K562 (cell line): ENCODE measurements around the gene IL23A. TPM values are rescaled to one million over a fixed set of nuclear protein-coding genes. Genes with fewer than 3 reads are reported as not detected.

ENCODE experiments used
- ATF2 ChIP-seq: sonication (generic); formaldehyde crosslinking; IDR thresholded peaks from 2 replicates; pipeline ENCODE4 v1.8.1; 2022; ENCODE audit warnings: missing genetic modification reagents
- BRD4 ChIP-seq: fragments of 200-600 bp; sonication (generic); IDR thresholded peaks from 2 replicates; pipeline ENCODE4 v1.6.1; 2017; ENCODE audit warnings: inconsistent platforms
- BRD9 ChIP-seq: fragments of 450-650 bp; IDR thresholded peaks from 2 replicates; pipeline ENCODE4 v1.6.1; 2018; ENCODE audit warnings: low read depth; ENCODE audit not compliant: partially characterized antibody
- GTF2E2 ChIP-seq: fragments of 200-800 bp; sonication (Bioruptor generic); IDR thresholded peaks from 2 replicates; pipeline ENCODE4 v1.6.1; 2016; ENCODE audit warnings: missing genetic modification characterization, missing compliant biosample characterization
- HNRNPUL1 ChIP-seq: fragments of 200-400 bp; formaldehyde crosslinking; IDR thresholded peaks from 2 replicates; pipeline ENCODE4 v1.6.1; 2017; ENCODE audit warnings: low read length
- KDM5B ChIP-seq: fragments of 200-600 bp; sonication (generic); IDR thresholded peaks from 2 replicates; pipeline ENCODE4 v1.6.1; 2012; ENCODE audit warnings: low read depth, mild to moderate bottlenecking, moderate library complexity, low read length, control low read depth, inconsistent platforms; ENCODE audit not compliant: insufficient replicate concordance
- MLLT1 ChIP-seq, 2 experiments: fragments of 450-650 bp; IDR thresholded peaks; 2 replicates each; pipeline ENCODE4 v1.6.1; 2016
- NFIC ChIP-seq: fragments of 450-650 bp; IDR thresholded peaks from 2 replicates; pipeline ENCODE4 v1.6.1; 2017; ENCODE audit warnings: mild to moderate bottlenecking, inconsistent platforms
- POLR2B ChIP-seq: fragments of 450-650 bp; IDR thresholded peaks from 2 replicates; pipeline ENCODE4 v1.6.1; 2018; ENCODE audit warnings: low read depth; ENCODE audit not compliant: partially characterized antibody
- PTBP1 ChIP-seq: fragments of 200-400 bp; formaldehyde crosslinking; IDR thresholded peaks from 2 replicates; pipeline ENCODE4 v1.6.1; 2017; ENCODE audit warnings: low read depth, low read length
- RBM14 ChIP-seq: fragments of 200-400 bp; formaldehyde crosslinking; IDR thresholded peaks from 2 replicates; pipeline ENCODE4 v1.6.1; 2018; ENCODE audit warnings: low read depth, mild to moderate bottlenecking, low read length, moderate library complexity, borderline replicate concordance; ENCODE audit not compliant: insufficient read depth
- RCOR1 ChIP-seq, 2 experiments: IDR thresholded peaks; 2 replicates each; pipeline ENCODE4 v1.6.1; 2012; ENCODE audit warnings: low read depth in 2 of 2, low read length in 2 of 2, borderline replicate concordance in 1 of 2, improper control_type of control experiment in 1 of 2
- SIRT6 ChIP-seq: IDR thresholded peaks from one replicate; pipeline ENCODE4 v1.6.1; 2012; ENCODE audit warnings: low read depth, mild to moderate bottlenecking, control low read depth, inconsistent platforms, low read length, moderate library complexity
- SPI1 ChIP-seq: IDR thresholded peaks from 2 replicates; pipeline ENCODE4 v1.6.1; 2011; ENCODE audit warnings: low read depth, low read length, control low read depth, borderline replicate concordance
- XRCC5 ChIP-seq: fragments of 200-400 bp; formaldehyde crosslinking; IDR thresholded peaks from 2 replicates; pipeline ENCODE4 v1.6.1; 2017; ENCODE audit warnings: low read depth, mild to moderate bottlenecking, low read length
- ZBTB49 ChIP-seq: sonication (generic); formaldehyde crosslinking; IDR thresholded peaks from 2 replicates; pipeline ENCODE4 v1.8.0; 2022; ENCODE audit warnings: missing genetic modification reagents, mild to moderate bottlenecking, borderline replicate concordance
- ZFP36 ChIP-seq: fragments of 150-350 bp; IDR thresholded peaks from 2 replicates; pipeline ENCODE4 v1.6.1; 2018; ENCODE audit warnings: low read length, low read depth; ENCODE audit not compliant: partially characterized antibody
- ZNF280B ChIP-seq: fragments of 250-450 bp; sonication (Bioruptor Pico); IDR thresholded peaks from 2 replicates; pipeline ENCODE4 v1.5.1; 2021; ENCODE audit warnings: mild to moderate bottlenecking
- ZNF740 ChIP-seq, 3 experiments: fragments of 200-800 bp in 1 of 3; sonication (Bioruptor generic) in 1 of 3; sonication (generic) in 1 of 3; formaldehyde crosslinking in 1 of 3; IDR thresholded peaks; 2 replicates each; pipeline versions ENCODE4 v1.6.1 to v1.8.0; 2016 to 2022; ENCODE audit warnings: mild to moderate bottlenecking in 2 of 3, missing compliant biosample characterization in 2 of 3, missing genetic modification characterization in 2 of 3, missing genetic modification reagents in 1 of 3
- polyA plus RNA-seq, 8 experiments: library from polyadenylated mRNA; depleted of rRNA in 4 of 8; stranded (reverse) in 5 of 8; unstranded in 3 of 8; fragments of >200 nt; fragmentation: Nextera tagmentation in 2 of 8; fragmentation: Illumina TruSeq in 1 of 8; extraction: Ambion mirVana in 2 of 8; extraction: Trizol in 1 of 8; gene quantifications; 2 replicates each; pipeline versions ENCODE4 v1.2.1 to v1.2.3, GENCODE V29; 2011 to 2014; ENCODE audit warnings: inconsistent platforms in 1 of 8, missing spikeins in 1 of 8
- total RNA-seq, 7 experiments: library from RNA; depleted of rRNA in 6 of 7; stranded (reverse); fragments of >200 nt in 6 of 7; fragmentation: Illumina TruSeq in 2 of 7; extraction: Trizol in 2 of 7; gene quantifications; 2 replicates each; pipeline versions ENCODE4 v1.2.1 to v1.2.3, GENCODE V29; 2011 to 2021; ENCODE audit warnings: low replicate concordance in 1 of 7

Gene IL23A
- total and polyA plus RNA-seq, 9 of the 15 experiments (the other 6 are each of a cell fraction or from before 2014, with no cell fraction given) = 4.4 to 37.2 (median 9.6) TPM

GRCh38 chr12:56333197-56333678 is 5.4 kb upstream of the IL23A start (continued):
- TF ChIP-seq RBM14 (no peak), HNRNPUL1 (no peak), ZFP36 (no peak), SPI1 (peak; percentile 70), KDM5B (peak; percentile 33), NFIC (0 out of 2 replicates have a peak, but pooled peaks have one; percentile 19), ZBTB49 (CRISPR knock-in tag) (no peak), ATF2 (CRISPR knock-in tag) (no peak), GTF2E2 (tag) (no peak), BRD9 (peak; percentile 80), PTBP1 (no peak), BRD4 (peak; percentile 70), MLLT1 (IDR thresholded peaks at IDR 0.05) (peak in 1 of 2 experiments; percentile 70; a peak in 1 of 4 replicates), XRCC5 (no peak), ZNF280B (CRISPR knock-in tag) (no peak), SIRT6 (no peak), POLR2B (peak; percentile 75), RCOR1 (IDR thresholded peaks at IDR 0.05; ENCODE audit: borderline replicate concordance in 1 of 2, low read depth in 2 of 2, low read length in 2 of 2) (0 out of 4 replicates have a peak, but pooled peaks of 1 of the 2 experiments have one; percentile 13), ZNF740 (CRISPR knock-in tag; IDR thresholded peaks at IDR 0.05) (peak; percentile 3; the same call in 1 of the 2 replicates), ZNF740 (tag; IDR thresholded peaks at IDR 0.05) (no peak)
